SK-N-SH treated with all-trans-retinoic acid at 6 μM for 48 hours (cell line): Measurements from ENCODE around the gene HMX2.

Source experiments
- ISL1 ChIP-seq: fragments of 250-450 bp; sonication (Bioruptor Pico); IDR thresholded peaks from 2 replicates; pipeline ENCODE4 v2.1.2; 2022; ENCODE audit warnings: mild to moderate bottlenecking, moderate library complexity
- TCF4 ChIP-seq: fragments of 250-450 bp; sonication (Bioruptor Pico); IDR thresholded peaks from 2 replicates; pipeline ENCODE4 v1.8.0; 2021; ENCODE audit warnings: mild to moderate bottlenecking, moderate library complexity, borderline replicate concordance
- ZFP3 ChIP-seq: fragments of 250-450 bp; sonication (Bioruptor Pico); IDR thresholded peaks from 2 replicates; pipeline ENCODE4 v1.5.0; 2020; ENCODE audit warnings: mild to moderate bottlenecking, moderate library complexity
- TF ChIP-seq, protein P1 (sequence below): fragments of 250-450 bp; sonication (Bioruptor Pico); IDR thresholded peaks from 2 replicates; pipeline ENCODE4 v1.8.0; 2020; ENCODE audit warnings: mild to moderate bottlenecking, moderate library complexity, borderline replicate concordance

- TF ChIP-seq, protein P1, sequence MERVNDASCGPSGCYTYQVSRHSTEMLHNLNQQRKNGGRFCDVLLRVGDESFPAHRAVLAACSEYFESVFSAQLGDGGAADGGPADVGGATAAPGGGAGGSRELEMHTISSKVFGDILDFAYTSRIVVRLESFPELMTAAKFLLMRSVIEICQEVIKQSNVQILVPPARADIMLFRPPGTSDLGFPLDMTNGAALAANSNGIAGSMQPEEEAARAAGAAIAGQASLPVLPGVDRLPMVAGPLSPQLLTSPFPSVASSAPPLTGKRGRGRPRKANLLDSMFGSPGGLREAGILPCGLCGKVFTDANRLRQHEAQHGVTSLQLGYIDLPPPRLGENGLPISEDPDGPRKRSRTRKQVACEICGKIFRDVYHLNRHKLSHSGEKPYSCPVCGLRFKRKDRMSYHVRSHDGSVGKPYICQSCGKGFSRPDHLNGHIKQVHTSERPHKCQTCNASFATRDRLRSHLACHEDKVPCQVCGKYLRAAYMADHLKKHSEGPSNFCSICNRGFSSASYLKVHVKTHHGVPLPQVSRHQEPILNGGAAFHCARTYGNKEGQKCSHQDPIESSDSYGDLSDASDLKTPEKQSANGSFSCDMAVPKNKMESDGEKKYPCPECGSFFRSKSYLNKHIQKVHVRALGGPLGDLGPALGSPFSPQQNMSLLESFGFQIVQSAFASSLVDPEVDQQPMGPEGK (CRISPR knock-in tag), result no peak
- TF ChIP-seq TCF4 (CRISPR knock-in tag) (no peak), ISL1 (CRISPR knock-in tag) (peak; percentile 70), ZFP3 (CRISPR knock-in tag) (no peak)
Observed at GRCh38 chr10:123164319-123164718, 16.4 kb downstream of the HMX2 start.
